Esophagus squamous epithelium (tissue), 5 donors: ENCODE data around the gene ING3. TPM values are rescaled to one million over a fixed set of nuclear protein-coding genes. Genes with fewer than 3 reads are reported as not detected.
A peak's percentile ranks its signal among the peaks of the same experiment; 100 is the strongest.

Experiments
- DNase-seq: peaks from one replicate; lab custom pipeline; 2025; lab: John Stamatoyannopoulos, UW
- H3K27ac ChIP-seq, 4 donors: fragments of 200-600 bp; sonication (generic); one replicate each; pipeline ENCODE4 v1.5.1; 2016 to 2019; ENCODE audit warnings: mild to moderate bottlenecking in 1 of 4
- H3K27me3 ChIP-seq, 4 donors: fragments of 200-600 bp; sonication (generic); 1 replicate in 3 of 4; 2 replicates in 1 of 4; pipeline versions ENCODE4 v1.5.1 to v1.6.0; 2017 to 2021; ENCODE audit warnings: antibody characterized with exemption in 1 of 4
- H3K36me3 ChIP-seq, 3 donors: fragments of 200-600 bp; sonication (generic); one replicate each; pipeline ENCODE4 v1.5.1; 2016 to 2019
- H3K4me1 ChIP-seq, 3 donors: fragments of 200-600 bp; sonication (generic); one replicate each; pipeline ENCODE4 v1.5.1; 2017 to 2019
- H3K4me3 ChIP-seq, 4 donors: fragments of 200-600 bp; sonication (generic); 1 replicate in 3 of 4; 2 replicates in 1 of 4; pipeline ENCODE4 v1.5.1; 2016 to 2019; ENCODE audit warnings: mild to moderate bottlenecking in 2 of 4, moderate library complexity in 1 of 4
- H3K9me3 ChIP-seq, 3 donors: fragments of 200-600 bp; sonication (generic); one replicate each; pipeline ENCODE4 v1.5.1; 2016 to 2019
- POLR2A ChIP-seq, 4 donors: fragments of 450-650 bp; IDR thresholded peaks; one replicate each; pipeline ENCODE4 v1.6.1; 2017; ENCODE audit warnings: antibody characterized with exemption in 4 of 4, mild to moderate bottlenecking in 4 of 4, moderate library complexity in 3 of 4
- WGBS, 2 donors: methylation state at CpG; one replicate each; pipeline ENCODE4 v1.1.5; 2018; 5-methylcytosine and 5-hydroxymethylcytosine counted together
- intact Hi-C: fragments of 100-400 bp; cut with DNase I; formaldehyde crosslinking; loops from one replicate; pipeline ENCODE4 v1.15.0; 2022
- total RNA-seq, 4 donors: library from RNA; depleted of rRNA; stranded (reverse); fragments of >200 nt; gene quantifications; one replicate each; pipeline ENCODE4 v1.1.0, GENCODE V29; 2016
- TF ChIP-seq, protein P1 (sequence below), 6 experiments: fragments of 450-650 bp in 4 of 6; fragments of 200-600 bp in 2 of 6; sonication (generic) in 2 of 6; IDR thresholded peaks; one replicate each; pipeline ENCODE4 v1.5.1; 2016 to 2019; ENCODE audit warnings: antibody characterized with exemption in 6 of 6, mild to moderate bottlenecking in 4 of 6, moderate library complexity in 4 of 6
- donor health status: DM: yes; HTN: yes; CAD: no.

ING3 gene
- total RNA-seq, 4 donors from 2014 or later: 12.5 to 15.8 (median 14.4) TPM

DNA sequence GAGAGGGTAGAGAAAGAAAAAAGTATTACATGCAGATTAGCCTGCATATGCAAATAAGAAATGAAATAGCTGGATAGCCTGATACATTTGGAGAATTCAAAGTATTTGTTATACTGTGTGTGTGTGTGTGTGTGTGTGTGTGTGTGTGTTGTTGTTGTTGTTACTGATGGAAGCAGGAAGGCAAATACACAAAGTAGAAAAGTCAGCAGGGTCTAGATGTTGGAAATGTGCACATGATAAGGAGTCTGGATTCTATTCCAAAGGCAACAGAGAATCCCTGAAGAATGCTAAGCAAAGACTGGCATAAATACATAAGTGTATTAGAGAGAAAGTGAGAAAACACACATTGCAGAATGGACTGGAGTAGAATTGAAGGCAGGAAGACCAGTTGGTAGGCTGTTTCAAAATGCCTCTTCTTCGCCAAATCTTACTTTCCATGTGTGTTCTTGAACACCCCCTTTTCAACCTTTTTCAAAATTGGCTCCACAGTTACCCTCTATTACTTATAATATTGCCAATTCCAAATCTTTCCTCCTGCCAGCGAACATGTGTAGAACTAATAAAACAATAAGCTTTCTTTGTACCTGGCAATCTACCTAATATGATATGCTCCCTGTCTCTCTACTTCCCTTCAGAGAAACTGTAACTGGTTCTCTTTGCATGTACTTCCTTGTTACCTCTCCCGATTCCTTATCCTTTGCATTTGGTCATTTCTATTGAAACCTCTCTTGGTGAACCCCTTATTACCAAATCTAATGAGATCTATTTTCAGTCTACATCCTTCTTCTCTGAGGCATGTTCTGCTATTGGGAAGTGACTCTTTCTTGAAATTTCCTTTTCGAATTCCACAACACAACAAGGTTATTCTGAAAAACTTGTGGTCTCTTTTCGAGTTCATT lies 44.2 kb downstream of the ING3 start:
- Histone ChIP-seq H3K36me3 (no peaks in the 10 kb centered on the region), H3K27ac (peak overlapping the region in 1 of 4 donors; percentile 32), H3K4me3 (no peak overlapping the region), H3K9me3 (no peaks in the 10 kb centered on the region), H3K27me3 (peaks cover 0 to 11% (median 0%) of the 10 kb centered on the region in 4 donors), H3K4me1 (peaks cover 0 to 33% (median 9%) of the 10 kb centered on the region in 3 donors)
- TF ChIP-seq POLR2A (IDR thresholded peaks at IDR 0.05): no peak
- TF ChIP-seq, protein P1, sequence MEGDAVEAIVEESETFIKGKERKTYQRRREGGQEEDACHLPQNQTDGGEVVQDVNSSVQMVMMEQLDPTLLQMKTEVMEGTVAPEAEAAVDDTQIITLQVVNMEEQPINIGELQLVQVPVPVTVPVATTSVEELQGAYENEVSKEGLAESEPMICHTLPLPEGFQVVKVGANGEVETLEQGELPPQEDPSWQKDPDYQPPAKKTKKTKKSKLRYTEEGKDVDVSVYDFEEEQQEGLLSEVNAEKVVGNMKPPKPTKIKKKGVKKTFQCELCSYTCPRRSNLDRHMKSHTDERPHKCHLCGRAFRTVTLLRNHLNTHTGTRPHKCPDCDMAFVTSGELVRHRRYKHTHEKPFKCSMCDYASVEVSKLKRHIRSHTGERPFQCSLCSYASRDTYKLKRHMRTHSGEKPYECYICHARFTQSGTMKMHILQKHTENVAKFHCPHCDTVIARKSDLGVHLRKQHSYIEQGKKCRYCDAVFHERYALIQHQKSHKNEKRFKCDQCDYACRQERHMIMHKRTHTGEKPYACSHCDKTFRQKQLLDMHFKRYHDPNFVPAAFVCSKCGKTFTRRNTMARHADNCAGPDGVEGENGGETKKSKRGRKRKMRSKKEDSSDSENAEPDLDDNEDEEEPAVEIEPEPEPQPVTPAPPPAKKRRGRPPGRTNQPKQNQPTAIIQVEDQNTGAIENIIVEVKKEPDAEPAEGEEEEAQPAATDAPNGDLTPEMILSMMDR (IDR thresholded peaks at IDR 0.05): no peak
- intact Hi-C loops: no loop called here
- DNase-seq: no peak
- 69 to 78% methylated on average over 5 of the region's 5 CpGs for WGBS, 2 donors

DNA sequence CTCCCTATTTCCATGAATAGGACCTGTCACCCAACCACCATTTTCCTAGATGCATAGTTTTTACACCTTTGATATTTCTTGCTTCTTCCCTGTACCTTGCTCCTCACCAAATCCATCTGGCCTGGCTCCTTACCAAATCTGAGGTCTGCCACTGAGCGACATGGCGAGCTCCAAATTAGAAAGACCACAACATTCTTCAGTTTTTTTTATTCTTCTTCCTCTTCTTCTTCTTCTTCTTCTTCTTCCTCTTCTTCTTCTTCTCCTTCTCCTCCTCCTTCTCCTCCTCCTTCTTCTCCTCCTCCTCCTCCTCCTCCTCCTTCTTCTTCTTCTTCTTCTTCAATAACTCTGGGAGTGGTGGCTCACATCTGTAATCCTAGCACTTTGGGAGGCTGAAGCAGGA lies 45.1 kb downstream of the ING3 start:
- intact Hi-C loops: no loop called here
- H3K9me3 ChIP-seq: no peaks in the 10 kb centered on the region
- no peak for DNase-seq
- WGBS, 2 donors: 50 to 62% methylated on average over 2 of the region's 2 CpGs
- peaks cover 0 to 31% (median 9%) of the 10 kb centered on the region in 3 donors for H3K4me1 ChIP-seq
- H3K27ac ChIP-seq: peak overlapping the region in 2 of 4 donors; percentile 35 to 37
- no peaks in the 10 kb centered on the region for H3K36me3 ChIP-seq
- H3K4me3 ChIP-seq: no peak overlapping the region
- TF ChIP-seq POLR2A (IDR thresholded peaks at IDR 0.05): no peak
- H3K27me3 ChIP-seq: peaks cover 0 to 4% (median 0%) of the 10 kb centered on the region in 4 donors

DNA sequence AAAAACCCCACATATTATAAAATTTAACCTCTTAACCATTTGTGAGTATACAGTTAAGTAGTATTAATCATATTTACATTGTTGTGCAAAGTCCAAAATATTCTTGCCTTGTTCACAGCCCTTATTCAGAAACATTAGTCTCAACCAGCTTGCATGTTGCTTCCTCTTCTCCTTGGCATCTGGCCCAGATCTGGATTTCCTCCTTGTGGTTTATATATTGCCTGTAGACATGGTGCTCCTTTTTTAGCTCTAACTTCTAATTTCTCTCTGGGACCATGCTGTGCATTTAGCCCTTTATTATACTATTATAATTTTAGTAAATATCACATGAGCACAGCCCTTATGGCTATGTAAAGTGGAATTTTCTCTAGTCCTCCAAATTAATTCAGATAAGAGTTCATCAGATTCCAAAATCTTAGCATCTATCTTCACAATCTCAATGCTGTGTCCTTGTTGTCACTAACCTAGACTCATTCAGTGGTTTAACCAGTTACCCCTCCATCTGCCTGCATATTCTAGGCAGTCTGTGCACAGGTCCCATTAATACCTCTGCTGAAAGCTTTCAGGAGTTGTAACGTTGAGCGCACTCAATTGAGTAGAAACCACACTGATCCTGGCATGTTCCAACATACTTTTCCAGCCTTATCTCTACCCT lies 45.9 kb downstream of the ING3 start:
- no peaks in the 10 kb centered on the region for H3K9me3 ChIP-seq
- TF ChIP-seq, protein P1 (IDR thresholded peaks at IDR 0.05): no peak
- no peak for TF ChIP-seq POLR2A (IDR thresholded peaks at IDR 0.05)
- WGBS, 2 donors: 83 to 84% methylated on average over 2 of the region's 2 CpGs
- H3K36me3 ChIP-seq: no peaks in the 10 kb centered on the region
- H3K4me1 ChIP-seq: peaks cover 0 to 31% (median 9%) of the 10 kb centered on the region in 3 donors
- peak overlapping the region in 3 of 4 donors; percentile 17 to 37 (median 35) for H3K27ac ChIP-seq
- intact Hi-C loops: no loop called here
- peak; percentile 1 for DNase-seq
- H3K4me3 ChIP-seq: no peak overlapping the region
- no peaks in the 10 kb centered on the region for H3K27me3 ChIP-seq

DNA sequence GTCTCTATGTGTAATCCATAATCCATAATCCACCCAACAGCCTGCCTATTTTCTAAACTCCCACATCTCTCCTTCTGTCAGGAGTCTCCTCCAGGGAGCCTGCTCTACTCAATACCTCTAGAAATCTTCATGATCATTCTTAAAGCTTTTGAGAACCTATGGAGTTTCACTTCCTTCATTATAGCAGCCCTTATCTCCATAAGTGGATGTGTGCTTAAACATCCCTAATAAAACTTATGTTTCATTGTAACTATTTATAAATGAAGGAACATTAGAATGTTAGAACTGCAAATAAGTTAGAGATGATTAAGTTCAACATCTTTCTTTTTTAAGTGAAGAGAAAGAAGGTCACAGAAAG lies 46.4 kb downstream of the ING3 start:
- Histone ChIP-seq H3K4me1 (peaks cover 0 to 32% (median 8%) of the 10 kb centered on the region in 3 donors), H3K4me3 (no peak overlapping the region), H3K27ac (peak overlapping the region in 2 of 4 donors; percentile 17 to 37), H3K27me3 (no peaks in the 10 kb centered on the region), H3K9me3 (no peaks in the 10 kb centered on the region), H3K36me3 (no peaks in the 10 kb centered on the region)
- intact Hi-C loops: no loop called here
- no peak for DNase-seq
- TF ChIP-seq, protein P1 (IDR thresholded peaks at IDR 0.05): no peak
- no peak for TF ChIP-seq POLR2A (IDR thresholded peaks at IDR 0.05)

DNA sequence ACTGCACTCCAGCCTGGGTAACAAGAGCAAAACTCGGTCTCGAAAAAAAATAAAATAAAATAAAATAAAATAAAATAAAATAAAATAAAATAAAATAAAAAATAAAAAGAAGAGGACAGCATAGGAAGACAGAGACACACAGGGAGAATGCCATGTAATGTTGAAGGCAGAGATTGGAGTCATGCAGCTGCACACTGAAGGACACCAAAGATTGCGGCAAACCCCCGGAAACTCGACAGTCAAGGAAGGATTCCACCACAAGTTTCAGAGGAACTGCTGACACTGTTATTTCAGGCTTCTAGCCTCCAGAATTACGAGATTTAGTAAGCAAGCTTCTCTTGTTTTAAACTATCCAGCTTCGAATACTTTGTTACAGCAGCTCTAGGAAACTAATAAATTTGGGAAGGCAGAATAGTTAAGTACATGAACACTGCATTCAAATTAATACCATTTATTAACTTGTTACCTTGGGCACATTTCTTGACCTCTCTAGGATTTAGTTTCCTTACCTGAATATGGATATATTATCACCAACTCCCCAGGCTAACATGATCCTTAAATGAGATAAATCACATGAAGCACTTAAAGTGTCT lies 47.4 kb downstream of the ING3 start:
- Histone ChIP-seq H3K4me3 (no peak overlapping the region), H3K27ac (peak overlapping the region in 2 of 4 donors; percentile 16 to 43), H3K4me1 (peaks cover 0 to 26% (median 4%) of the 10 kb centered on the region in 3 donors), H3K27me3 (no peaks in the 10 kb centered on the region), H3K9me3 (no peaks in the 10 kb centered on the region), H3K36me3 (no peaks in the 10 kb centered on the region)
- WGBS, 2 donors: 75% methylated on average over 7 of the region's 7 CpGs
- intact Hi-C loops: no loop called here
- TF ChIP-seq, protein P1 (IDR thresholded peaks at IDR 0.05): no peak
- no peak for TF ChIP-seq POLR2A (IDR thresholded peaks at IDR 0.05)
- DNase-seq: no peak
